HPDE6-E6E7 (cell line): ENCODE data around the gene COX19.

Experiments
- DNase-seq: peaks from one replicate; pipeline ENCODE4 v3.0.0; 2011; ENCODE audit warnings: missing footprints; ENCODE audit errors: extremely low spot score

Gene COX19

GRCh38 chr7:974820-975681, at the start of gene COX19:
TSS of gene COX19 (minus strand) at chr7:975549. CDS start at chr7:975509, 40 bp downstream.
- DNase-seq, result peak; percentile 86

DNA sequence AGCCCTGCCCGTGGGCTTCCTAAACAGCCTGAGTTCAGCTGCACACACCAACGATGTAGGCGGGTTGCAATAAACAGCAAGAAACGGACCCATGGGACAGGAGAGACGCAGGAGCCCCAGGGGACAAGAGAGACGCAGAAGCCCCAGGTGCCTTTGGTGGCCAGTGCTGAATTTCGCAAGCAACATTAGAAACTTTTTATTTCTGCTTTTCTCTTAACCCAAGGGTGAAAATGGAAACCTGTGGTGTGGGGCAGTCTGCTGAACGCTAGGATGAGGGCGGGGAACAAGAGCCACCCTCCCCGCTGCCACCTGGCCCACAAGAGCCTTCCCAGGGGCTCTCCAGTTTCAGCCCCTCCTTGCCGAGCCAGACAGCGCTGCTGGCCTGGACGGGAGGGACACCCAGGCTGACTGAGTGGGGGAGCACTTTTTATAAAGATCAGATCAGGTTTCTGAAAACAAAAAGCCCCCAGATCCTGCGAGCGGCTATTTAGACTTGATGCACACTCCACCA, 49.0 kb upstream of the COX19 start:
- DNase-seq, result no peak

DNA sequence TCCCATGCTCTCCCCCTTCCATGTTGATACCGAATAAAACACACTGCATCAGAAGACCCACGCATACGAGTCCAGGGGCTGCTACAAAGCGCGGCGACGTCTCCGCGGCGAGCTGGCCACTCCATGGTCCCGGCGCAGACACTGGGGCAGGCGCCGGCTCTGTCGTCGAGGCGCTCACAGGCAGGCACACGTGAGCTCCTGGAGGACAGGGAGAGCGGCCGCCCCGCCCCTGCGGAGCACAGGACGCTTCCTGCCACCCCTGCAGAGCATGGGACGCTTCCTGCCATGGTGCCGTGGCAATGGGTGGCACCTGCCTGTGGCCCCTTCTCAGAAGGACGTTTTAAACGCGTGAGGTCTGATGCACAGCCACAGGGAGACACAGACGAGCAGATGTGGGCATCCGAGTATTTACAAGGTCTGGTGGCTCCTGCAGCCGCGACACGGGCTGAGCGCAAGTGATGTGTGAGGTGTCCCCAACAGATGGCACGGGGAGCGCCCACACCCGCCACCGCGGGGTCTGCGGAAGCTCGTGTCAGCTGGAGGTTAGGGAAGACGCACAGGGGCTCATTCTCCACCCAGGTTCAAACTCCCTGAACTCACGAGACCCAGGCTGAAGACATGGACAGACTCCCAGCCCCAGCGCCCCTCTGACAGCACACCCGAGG, 47.6 kb upstream of the COX19 start:
- no peak for DNase-seq

- DNase-seq, result no peak
Observed at GRCh38 chr7:1022356-1022755, 47.0 kb upstream of the COX19 start.

- no peak for DNase-seq
Observed at GRCh38 chr7:1021931-1022330, 46.6 kb upstream of the COX19 start.

- DNase-seq, result no peak
Observed at GRCh38 chr7:1021366-1021765, 46.0 kb upstream of the COX19 start.

DNA sequence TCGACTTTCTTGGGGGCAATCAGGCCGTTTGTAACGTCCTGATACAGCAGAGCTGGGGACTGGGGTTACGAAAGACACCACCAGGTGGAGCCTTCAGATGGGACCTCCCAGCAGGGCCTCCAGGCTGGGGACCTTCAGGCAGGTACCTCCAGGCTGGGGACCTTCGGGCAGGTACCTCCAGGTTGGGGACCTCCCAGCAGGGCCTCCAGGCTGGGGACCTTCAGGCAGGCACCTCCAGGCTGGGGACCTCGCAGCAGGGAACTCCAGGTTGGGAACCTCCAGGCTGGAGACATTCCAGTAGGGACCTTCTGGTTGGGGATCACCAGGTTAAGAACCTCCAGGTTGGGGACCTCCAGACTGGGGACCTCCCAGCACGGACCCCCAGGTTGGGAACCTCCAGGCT, 45.5 kb upstream of the COX19 start:
- no peak for DNase-seq

GRCh38 chr7:1019789-1020610, 44.7 kb upstream of the COX19 start:
- DNase-seq, result no peak

- no peak for DNase-seq
Observed at GRCh38 chr7:1019255-1019785, 44.0 kb upstream of the COX19 start.

DNA sequence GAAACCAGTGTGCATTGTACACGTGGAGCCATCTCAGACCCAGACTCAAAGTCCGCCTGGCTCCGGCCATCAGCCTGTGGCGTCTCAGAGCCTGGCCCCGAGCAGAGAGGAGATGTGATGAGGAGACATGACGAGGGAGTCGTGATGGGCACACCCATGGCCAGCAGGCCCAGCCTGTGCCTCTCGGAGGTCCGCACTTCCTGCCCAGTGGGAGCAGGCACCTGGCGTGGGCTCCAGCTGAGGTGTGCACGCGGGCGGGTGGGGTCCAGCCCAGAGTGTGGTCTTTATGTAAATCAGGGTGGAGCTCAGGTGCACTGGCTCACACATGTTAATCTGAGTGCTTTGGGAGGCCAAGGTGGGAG, 43.0 kb upstream of the COX19 start:
- DNase-seq, result no peak

DNA sequence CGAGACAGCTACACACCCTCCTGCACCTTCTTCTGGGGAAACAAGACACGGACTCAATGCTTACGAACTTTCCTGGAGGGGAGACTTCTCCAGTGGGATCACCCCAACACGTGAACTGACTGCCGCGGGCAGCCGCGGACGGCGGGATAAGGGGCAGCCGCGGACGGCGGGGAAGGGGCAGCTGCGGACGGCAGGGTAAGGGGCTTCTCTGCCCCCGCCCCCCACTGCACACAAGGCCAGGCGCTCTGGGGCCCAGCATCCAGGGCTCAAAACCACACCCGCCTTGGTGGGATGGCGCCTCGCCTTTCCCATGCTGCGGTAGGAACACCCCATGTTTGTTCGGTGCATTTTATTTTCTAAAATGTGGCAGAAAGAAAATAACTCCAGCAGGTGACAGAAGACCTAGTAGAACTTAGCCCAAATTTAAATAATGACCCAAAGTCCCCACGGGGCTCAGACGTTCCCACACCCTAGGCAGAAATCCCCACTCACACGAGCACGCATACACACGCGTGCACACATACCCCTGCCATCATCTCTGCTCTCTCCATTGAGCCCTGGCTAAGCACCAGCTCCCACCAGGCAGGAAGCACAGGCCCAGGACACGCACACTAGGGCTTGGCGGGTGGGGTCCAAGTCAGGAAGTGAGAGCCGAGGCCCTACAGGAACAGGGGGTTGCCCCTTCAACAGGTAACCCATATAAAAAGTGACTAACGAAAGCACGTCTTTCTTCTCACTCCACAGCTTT, 42.4 kb upstream of the COX19 start:
- no peak for DNase-seq

- no peak for DNase-seq
Observed at GRCh38 chr7:1016577-1017531, 41.5 kb upstream of the COX19 start.

DNA sequence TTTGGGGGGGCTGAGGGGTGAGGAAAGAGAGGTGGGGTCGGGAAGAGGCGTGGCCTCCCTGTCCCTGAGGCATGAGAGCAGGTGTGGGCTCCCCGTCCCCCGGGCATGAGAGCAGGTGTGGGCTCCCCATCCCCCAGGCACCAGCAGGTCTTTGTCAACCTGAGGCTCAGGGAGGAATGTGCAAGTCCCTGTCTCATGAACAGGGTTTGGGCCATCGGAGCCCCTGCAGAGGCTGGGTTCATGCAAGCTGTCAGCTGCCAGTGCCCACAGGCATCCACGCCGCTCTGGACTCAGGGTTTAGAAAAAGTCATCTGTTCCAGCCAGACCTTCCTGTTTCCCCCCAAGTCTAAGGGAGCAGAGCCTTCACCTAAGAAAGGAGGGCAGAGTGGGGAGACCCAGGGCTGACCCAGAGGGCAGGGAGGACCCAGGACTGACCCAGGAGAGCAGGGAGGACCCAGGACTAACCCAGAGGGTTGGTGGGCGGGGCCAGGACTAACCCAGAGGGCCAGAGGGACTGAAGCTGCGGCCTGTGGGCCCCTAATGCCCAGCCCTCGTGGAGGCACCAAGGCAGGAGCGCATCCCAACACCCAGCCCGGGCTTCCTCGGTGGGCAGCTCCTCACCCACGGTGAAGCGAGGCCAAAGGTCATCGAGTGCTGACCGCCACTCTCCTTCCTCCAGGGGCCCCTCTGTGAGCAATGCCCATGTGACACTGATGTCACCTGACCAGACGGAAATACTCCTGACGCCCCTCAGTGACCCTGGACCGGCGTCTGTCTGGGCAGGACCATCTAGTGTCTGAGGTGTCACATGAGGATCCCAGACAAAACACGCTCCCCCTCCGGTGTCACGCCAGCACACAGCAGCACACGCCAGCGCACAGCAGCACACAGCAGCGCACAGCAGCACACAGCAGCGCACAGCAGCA, 40.1 kb upstream of the COX19 start:
- no peak for DNase-seq

DNA sequence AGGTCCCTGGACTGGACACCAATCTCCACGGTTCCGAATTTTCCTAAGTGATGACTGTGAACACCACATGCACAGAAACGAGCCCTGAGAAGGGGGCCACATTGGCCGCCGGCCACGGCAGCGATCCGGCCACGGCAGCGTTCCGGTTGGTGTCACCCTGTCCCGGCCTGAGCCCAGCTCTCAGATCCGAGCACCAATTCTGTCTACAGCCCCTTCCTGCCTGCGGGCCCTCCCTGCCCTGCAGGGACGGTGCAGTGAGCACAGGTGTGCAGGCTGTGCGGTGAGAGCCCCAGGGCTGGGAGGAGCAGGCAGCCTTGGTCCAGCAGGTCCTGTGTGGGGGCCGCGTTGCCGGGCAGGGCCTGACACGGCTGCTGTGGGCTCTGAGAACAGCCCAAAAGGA, 39.3 kb upstream of the COX19 start:
- DNase-seq, result no peak

DNA sequence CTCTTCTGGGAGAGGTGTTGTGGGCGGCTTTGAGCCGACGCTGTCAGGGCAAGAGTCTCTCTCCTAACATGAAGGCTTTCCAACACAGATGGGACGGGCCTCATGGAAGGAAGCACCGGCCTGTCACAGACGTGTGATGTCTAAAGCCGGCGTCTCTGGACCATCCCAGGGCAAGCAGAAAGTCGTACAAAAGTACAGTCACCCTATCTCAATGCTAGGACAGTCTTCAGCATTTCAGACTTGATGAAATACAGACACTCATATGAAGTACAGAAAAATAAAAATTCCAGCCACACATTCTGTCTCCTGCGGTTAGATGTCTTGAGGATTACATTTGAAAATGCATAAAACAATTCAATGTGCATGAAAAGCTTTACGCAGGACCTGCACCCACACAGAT, 38.2 kb upstream of the COX19 start:
- DNase-seq, result no peak

GRCh38 chr7:1012716-1013095, 37.4 kb upstream of the COX19 start:
- no peak for DNase-seq

DNA sequence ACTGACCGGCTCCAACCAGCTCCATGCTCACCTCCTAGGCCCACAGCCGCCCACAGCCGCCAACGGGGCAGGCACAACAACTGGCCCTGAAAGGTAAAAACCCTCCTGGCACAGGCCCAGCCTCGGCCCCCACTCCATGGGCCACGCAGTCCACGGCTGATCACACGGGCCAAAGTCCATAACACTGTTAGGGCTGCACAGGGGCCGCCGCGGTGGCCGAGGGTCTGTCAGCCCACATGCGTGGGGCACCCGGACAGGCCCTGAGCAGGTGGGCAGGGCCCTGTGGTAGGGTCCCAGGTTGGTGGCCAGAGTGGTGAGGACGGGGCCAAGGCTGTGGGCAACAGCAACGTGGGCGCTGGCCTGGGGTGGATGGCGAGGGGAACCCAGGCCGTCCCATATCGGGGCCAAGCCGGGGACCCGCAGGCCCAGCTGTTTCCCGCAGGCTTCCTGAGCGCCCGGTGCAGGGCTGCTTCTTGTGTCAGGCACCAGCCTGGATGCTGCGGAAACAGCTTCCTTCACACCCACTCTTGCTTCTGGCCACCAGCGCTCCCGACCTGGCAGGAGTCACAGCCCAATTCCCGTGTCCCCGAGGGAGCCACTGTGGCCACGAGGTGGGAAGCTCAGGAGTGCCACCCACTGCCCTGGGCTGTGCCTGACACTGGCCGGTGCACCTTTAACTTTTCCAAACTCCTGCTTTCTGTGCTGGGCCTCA, 36.8 kb upstream of the COX19 start:
- no peak for DNase-seq

DNA sequence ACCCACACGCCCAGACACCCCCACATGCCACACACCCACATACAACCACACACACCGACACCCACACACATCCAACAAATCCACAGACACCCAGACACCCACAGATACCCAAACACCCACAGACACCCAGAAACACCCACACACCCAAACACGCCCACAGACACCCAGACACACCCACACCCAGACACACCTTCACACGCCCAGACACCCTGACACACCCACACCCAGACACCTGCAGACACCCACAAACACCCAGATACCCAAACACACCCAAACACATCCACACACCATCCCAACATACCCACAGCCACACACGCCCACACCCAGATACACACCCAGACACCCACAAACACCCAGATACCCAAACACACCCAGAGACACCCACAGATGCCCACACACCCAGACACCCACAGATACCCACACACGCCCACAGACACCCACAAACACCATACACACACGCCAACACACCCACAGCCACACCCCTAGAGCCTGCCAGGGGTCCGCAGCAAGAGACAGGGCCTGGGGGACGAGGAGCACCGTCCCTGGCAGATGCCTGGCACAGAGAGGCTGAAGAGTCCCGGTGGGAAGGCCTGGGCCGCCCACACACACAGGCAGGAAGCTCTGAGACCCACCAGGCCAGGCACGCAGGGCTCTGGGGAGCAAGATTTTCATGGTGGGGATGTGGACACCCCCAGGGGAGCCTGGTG, 36.1 kb upstream of the COX19 start:
- DNase-seq, result no peak
